T47D (cell line): ENCODE results near the gene GALNS.

Experiments
- DNase-seq, 2 experiments: peaks; one replicate each; pipeline versions ENCODE4 v3.0.0 to v3.0.0-alpha.2; 2011 to 2012; ENCODE audit warnings: low read depth in 1 of 2, low spot score in 1 of 2
- JUND ChIP-seq: IDR thresholded peaks from 2 replicates; pipeline ENCODE4 v1.6.1; 2012; ENCODE audit warnings: low read depth
- in situ Hi-C: cut with HindIII; loops from 2 replicates; pipeline ENCODE4 v1.10.0; 2016; ENCODE audit warnings: low sequenced_read_pairs, low pct_unique_long_range_greater_than_20kb

The GALNS gene

DNA sequence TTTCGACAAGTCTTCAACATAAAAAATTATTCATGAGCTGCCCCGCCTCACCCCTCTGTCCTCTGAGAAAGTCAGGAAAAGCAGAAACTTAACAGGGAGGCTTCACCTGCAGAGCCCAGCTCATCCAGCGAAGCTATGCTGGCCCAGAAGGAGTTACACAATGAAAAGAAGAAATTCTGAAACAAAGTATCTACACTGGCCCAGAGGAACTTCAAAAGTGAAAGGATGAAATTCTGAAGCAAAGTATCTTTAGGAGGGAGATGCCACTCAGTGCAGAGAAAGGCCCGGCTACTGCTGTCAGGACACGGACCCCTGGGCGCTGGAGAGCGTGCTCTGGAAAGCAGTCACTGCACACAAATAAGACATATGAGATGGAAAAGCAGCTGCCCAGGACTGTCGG lies 1.6 kb downstream of the GALNS start:
- TF ChIP-seq JUND: no peak
- no peak for DNase-seq
- in situ Hi-C loops: no loop called here

DNA sequence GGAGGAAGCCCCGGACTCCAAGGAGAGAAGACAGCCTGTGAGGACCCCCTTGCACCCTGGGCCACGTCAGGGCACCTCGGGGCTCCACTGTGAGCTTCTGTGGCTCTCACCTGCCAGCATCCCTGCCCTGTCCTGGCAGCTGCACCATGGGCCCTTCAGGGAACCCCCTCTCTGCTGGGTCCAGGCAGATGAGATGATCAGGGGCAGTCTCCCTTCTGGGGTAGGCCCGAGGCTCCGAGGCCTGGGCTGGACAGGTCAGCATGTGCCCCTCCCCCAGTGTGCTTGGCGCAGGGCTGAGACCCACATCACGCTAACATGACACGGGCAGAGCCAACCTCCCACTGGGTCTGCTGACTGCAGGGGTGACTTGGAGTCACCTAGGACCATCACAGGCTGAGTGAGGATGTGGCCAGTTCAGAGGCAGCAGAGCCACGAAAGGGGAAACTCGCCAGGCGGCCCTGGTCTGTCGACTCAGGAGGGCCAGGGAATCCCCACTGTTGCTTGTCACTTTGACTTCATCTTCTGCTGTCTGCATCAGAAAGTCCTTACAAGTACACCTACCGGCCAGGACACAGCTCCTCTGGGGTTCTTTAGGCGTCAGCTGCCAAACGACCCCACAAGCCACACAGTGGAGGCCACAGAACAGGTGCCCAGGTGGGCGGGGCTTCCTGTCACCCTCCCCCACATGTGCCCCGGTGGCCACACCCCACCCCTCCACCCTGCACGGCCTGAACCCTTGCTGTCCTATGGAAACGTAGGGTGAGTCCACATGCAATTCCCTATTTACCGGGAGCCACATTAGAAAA lies 2.2 kb downstream of the GALNS start:
- no peak for TF ChIP-seq JUND
- DNase-seq: no peak
- in situ Hi-C loops: no loop called here

- no peak for TF ChIP-seq JUND
- no peak for DNase-seq
- in situ Hi-C loops: no loop called here
These were observed 3.3 kb downstream of the GALNS start for GRCh38 chr16:88853325-88853941.

GRCh38 chr16:88851616-88852015 lies 5.1 kb downstream of the GALNS start:
- no peak for DNase-seq
- TF ChIP-seq JUND: no peak
- in situ Hi-C loops: no loop called here

GRCh38 chr16:88850531-88851199 lies 6.1 kb downstream of the GALNS start:
- in situ Hi-C loops: no loop called here
- TF ChIP-seq JUND: no peak
- DNase-seq: no peak

- TF ChIP-seq JUND: no peak
- in situ Hi-C loops: no loop called here
- no peak for DNase-seq
These were observed 8.2 kb downstream of the GALNS start for GRCh38 chr16:88848557-88848956.

DNA sequence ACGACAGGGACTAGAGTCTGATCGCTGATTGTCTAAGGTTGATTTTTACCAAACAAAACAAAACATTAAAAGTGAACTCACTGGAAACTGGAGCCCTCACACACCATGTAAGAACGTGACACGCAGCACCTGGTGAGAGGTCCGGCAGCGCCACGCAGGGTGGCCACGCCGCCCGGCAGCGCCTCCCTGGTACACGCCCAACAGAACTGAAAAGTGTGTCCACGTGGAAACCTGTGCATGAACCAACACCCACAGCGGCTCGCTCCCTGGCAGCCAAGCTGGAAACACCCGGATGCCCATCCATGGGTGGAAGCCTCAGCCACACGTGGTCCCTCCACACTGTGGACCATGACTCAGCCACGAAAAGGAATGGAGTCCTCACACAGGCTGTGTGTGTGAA lies 9.1 kb downstream of the GALNS start:
- in situ Hi-C loops: no loop called here
- no peak for TF ChIP-seq JUND
- DNase-seq: no peak

- no peak for TF ChIP-seq JUND
- in situ Hi-C loops: no loop called here
- DNase-seq: no peak
These were observed 10.7 kb downstream of the GALNS start for GRCh38 chr16:88846088-88846487.

DNA sequence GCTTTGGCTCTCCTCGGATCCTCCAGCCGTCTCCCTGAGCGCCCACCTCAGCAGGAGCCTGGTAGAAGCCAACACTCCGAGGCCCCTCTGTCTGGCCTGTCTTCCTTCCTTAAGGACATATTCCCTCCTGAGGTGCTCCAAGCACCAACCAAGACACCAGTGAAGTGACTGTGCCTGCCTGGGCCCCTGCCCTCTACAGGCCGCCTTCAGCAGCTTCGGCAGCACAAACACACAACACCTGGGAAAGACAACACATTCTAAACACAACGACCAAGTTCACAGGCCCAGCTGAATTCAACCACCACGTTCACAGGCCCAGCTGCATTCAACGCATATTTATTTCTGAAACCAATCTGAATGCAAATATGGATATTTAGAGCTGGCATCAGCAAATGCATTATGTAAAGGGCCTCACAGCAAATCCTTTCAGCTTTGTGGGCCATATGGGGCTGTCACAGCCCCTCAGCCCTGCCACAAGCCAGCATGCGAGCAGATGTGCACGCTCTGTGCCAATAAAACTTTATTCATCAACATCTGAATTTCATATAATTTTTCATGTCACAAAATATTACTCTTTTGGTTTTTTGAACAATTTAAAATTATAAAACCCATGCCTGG lies 12.2 kb downstream of the GALNS start:
- in situ Hi-C loops: no loop called here

GRCh38 chr16:88843256-88843655 lies 13.5 kb downstream of the GALNS start:
- in situ Hi-C loops: no loop called here
- TF ChIP-seq JUND: no peak
- no peak for DNase-seq

More for the DNA sequence above, 12.2 kb downstream of the GALNS start:
- peak in 1 of 2 experiments; percentile 36 for DNase-seq
- no peak for TF ChIP-seq JUND

DNA sequence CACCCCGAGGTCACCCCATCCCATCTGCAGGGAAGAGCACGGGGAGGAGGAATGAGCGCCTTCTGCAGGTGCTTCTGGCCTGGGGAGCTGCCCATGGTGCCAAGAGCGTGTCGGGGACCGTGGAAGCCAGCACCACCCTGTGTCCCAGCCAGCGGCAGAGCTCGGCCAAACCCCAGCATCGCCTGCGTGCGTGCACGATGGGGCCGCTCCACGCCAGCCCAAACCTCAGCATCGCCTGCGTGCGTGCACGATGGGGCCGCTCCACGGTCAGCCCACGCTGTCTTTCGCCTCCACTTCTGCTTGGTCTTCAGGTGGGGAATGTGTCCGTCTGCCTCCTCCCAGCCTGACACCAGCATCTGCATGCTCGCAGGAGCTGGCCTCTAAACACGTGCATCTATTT lies 13.9 kb downstream of the GALNS start:
- in situ Hi-C loops: no loop called here
- TF ChIP-seq JUND: no peak
- no peak for DNase-seq

DNA sequence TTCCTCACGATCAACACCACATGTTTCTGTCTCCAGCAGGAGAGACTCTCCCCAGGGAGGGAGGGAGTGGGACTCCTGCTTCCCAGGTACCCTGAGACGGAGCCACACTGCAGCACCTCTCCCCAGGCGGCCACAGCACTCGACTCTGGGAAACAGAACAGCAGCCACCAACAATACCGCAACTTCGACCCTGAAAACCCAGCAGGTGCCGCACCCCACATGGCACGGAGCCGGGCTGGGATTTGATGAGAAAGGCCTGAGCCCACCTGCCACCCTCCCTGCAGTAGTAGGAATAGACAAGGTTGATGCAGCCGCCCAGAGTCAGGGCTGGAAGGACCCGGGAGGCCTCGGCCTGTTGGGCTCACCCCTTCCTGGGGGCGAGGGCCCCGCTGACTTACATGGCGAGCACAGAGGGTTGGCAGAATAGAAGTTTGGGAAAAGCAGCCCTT lies 14.4 kb downstream of the GALNS start:
- DNase-seq: no peak
- in situ Hi-C loops: no loop called here
- no peak for TF ChIP-seq JUND

DNA sequence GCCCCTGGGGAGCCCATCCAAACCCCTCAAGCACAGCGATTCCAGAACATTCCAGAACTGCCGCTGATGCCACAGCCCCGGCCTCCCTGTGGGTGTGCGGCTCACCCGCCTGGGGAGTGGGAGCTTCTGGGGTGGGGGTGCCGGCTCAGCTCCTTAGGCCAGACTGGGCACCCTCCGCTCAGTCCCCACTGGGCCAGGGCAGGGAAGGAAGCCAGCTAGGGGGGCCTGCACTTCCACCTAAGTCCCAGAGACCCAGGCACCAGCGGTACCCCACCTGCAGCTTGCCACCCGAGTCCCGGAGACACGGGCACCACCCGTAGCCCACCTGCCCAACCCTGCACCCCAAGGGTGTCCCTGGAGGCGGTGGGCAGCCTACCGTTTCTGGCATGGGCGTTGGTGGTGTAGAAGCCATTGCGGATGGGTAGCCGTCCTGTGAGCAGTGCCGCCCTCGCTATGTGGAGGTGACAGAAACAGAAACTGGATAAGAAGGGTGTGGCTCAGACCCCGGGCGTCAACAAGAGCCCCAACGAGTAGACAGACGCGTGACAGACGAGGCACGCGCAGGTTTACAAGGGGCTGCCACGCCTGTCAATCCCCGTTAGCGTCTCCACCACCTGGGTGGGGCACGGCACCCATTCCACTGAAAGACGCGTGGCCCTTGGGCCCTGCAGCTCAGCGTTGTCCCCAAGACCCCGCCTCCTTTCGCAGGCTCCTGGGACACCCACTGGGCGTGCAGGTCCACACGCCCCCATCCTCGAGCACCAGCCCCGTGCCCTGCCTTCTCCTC lies 15.0 kb downstream of the GALNS start:
- no peak for TF ChIP-seq JUND
- in situ Hi-C loops: no loop called here
- no peak for DNase-seq
